ENCODE measurements around the gene PILRA.

DNA sequence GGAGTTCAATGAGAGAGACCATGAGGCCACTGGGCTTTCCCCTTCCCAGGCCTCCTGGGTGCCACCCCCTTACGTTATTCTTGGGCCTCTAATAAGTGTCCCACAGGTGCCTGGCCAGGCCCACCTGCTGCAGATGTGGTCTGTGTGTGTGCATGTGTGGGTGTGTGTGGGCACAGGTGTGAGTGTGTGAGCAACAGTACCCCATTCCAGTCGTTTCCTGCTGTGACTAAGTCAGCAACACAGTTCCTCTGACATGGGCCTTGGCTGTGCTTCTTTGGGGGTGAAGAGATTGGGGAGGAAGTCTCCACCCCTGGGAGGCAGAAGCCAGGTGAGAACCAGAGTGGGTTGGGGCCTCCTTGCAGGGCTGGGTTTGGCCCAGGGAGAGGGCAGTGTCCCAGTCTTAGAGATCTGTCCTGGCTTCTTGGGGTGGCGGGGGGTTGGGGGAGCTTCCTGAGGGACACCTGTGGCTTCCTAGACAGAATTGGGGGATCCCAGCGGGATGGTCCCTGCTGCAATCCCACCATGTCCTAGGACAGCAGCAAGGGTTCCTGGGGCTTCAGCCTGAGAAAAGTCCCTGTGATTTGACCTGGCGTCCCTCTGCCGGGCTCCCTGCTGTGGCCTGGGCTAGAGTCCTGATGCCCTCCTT is 19.5 kb upstream of the PILRA start:
- TF ChIP-seq, protein P1, sequence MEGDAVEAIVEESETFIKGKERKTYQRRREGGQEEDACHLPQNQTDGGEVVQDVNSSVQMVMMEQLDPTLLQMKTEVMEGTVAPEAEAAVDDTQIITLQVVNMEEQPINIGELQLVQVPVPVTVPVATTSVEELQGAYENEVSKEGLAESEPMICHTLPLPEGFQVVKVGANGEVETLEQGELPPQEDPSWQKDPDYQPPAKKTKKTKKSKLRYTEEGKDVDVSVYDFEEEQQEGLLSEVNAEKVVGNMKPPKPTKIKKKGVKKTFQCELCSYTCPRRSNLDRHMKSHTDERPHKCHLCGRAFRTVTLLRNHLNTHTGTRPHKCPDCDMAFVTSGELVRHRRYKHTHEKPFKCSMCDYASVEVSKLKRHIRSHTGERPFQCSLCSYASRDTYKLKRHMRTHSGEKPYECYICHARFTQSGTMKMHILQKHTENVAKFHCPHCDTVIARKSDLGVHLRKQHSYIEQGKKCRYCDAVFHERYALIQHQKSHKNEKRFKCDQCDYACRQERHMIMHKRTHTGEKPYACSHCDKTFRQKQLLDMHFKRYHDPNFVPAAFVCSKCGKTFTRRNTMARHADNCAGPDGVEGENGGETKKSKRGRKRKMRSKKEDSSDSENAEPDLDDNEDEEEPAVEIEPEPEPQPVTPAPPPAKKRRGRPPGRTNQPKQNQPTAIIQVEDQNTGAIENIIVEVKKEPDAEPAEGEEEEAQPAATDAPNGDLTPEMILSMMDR (IDR thresholded peaks at IDR 0.05; ENCODE audit: control extremely low read depth in 1 of 3, insufficient read depth in 1 of 3, low read depth in 1 of 3, low read length in 3 of 3): no peak
- no peak for TF ChIP-seq POLR2A (IDR thresholded peaks at IDR 0.05; ENCODE audit: control extremely low read depth in 1 of 2, low read depth in 2 of 2, low read length in 2 of 2)
- peak; percentile 28; the same call in 1 of the 2 replicates for TF ChIP-seq POLR2AphosphoS5 (IDR thresholded peaks at IDR 0.05; ENCODE audit: low read depth, low read length)
- no peak for TF ChIP-seq SUZ12 (IDR thresholded peaks at IDR 0.05; ENCODE audit: low read length)
- TF ChIP-seq, protein P2, sequence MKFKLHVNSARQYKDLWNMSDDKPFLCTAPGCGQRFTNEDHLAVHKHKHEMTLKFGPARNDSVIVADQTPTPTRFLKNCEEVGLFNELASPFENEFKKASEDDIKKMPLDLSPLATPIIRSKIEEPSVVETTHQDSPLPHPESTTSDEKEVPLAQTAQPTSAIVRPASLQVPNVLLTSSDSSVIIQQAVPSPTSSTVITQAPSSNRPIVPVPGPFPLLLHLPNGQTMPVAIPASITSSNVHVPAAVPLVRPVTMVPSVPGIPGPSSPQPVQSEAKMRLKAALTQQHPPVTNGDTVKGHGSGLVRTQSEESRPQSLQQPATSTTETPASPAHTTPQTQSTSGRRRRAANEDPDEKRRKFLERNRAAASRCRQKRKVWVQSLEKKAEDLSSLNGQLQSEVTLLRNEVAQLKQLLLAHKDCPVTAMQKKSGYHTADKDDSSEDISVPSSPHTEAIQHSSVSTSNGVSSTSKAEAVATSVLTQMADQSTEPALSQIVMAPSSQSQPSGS (IDR thresholded peaks at IDR 0.05; ENCODE audit: low read length): no peak
